Measurements from ENCODE around the gene AKT1.

Gene AKT1

DNA sequence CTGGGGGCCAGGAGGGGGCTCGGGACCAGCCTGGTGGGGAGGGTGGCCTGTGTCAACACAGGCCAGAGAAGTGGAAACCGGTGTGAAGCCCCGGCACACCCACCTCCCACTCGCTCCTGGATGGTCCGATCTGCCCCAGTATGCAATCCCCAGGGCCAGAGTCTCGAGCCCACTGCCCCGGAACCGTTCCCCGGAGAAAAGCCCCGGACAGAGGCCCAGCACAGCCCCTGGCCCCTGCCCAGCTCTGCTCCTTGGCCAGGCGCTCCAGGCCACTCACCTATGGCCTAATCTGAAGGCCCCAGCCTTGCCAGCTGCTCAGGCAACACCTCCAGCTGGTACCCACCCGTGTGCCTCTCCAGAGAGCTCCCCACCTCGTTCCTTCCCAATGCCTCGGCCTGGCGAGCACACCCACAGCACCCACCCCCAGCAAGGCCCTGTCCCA is 17.7 kb downstream of the AKT1 start:
- no peak overlapping the region for H3K4me3 ChIP-seq (ENCODE audit: low read depth, low read length)
- TF ChIP-seq, protein P1, sequence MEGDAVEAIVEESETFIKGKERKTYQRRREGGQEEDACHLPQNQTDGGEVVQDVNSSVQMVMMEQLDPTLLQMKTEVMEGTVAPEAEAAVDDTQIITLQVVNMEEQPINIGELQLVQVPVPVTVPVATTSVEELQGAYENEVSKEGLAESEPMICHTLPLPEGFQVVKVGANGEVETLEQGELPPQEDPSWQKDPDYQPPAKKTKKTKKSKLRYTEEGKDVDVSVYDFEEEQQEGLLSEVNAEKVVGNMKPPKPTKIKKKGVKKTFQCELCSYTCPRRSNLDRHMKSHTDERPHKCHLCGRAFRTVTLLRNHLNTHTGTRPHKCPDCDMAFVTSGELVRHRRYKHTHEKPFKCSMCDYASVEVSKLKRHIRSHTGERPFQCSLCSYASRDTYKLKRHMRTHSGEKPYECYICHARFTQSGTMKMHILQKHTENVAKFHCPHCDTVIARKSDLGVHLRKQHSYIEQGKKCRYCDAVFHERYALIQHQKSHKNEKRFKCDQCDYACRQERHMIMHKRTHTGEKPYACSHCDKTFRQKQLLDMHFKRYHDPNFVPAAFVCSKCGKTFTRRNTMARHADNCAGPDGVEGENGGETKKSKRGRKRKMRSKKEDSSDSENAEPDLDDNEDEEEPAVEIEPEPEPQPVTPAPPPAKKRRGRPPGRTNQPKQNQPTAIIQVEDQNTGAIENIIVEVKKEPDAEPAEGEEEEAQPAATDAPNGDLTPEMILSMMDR (IDR thresholded peaks at IDR 0.05; ENCODE audit: low read depth, low read length), result no peak

DNA sequence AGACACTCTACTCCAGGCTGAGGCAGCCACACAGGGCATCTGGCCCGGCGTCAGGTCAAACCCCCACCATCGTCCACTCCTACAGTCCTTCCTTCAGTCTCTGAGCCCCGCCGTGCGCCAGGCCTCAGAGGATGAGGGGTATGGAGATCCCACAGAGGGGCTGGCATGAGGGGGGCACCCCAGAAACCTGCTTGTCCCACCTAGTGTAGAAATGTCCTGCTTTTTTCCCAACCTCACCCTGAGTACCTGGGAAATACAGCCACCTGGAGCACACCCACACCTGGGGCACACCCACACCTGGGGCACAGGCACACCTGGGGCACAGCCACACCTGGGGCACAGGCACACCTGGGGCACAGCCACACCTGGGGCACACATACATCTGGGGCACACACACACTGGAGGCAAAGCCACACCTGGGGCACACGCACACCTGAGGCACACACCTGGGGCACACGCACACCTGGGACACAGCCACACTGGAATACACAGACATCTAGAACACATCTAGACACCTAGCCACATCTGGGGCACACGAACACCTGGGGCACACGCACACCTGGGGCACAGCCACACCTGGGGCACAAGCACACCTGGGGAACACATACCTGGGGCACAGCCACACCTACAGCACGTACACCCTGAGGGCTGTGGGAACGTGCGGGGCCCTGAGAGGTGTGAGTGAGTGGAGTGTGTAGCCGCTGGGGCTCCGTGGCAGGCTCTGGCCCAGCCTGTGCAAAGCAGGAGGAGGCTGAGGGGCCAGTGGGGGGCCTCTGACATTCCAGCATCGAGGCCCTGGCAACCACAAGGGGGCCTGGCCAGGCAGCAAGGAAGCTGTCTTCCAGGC is 18.4 kb downstream of the AKT1 start:
- TF ChIP-seq, protein P1 (IDR thresholded peaks at IDR 0.05; ENCODE audit: low read depth, low read length), result no peak

DNA sequence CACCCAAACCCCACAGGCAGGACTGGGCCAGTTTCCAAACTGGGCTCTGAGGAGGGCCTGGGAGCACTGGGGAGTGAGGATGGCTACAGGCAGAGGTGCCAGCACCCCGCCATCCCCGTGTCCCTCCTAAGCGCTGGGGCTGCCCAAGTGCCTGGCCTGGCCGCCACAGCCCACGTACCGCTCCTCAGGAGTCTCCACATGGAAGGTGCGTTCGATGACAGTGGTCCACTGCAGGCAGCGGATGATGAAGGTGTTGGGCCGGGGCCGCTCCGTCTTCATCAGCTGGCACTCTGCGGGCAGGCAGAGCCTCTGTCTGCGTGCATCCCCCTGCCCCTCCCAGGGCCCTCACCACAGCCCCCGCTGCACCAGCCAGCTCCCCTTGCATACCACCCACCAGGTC is 19.1 kb downstream of the AKT1 start:
- no peak overlapping the region for H3K4me3 ChIP-seq (ENCODE audit: low read depth, low read length)
- TF ChIP-seq, protein P1 (IDR thresholded peaks at IDR 0.05; ENCODE audit: low read depth, low read length), result no peak

More for the DNA sequence above, 18.4 kb downstream of the AKT1 start:
- H3K4me3 ChIP-seq (ENCODE audit: low read depth, low read length), result no peak overlapping the region

DNA sequence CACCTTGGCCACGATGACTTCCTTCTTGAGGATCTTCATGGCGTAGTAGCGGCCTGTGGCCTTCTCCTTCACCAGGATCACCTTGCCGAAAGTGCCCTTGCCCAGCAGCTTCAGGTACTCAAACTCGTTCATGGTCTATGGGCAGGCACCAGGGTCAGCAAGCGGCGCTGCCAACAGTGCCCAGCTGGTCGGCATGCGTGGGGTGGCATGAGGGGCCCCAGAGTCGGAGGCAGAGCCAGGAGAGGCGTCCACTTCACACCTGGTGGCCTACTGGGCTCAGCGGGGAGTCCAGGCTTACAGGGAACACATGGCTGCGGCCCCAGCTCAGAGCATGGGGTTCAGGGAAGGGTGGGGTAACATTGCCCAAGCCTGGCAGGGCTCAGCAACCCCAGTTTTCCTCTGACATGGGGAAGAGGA is 20.5 kb downstream of the AKT1 start:
- H3K4me3 ChIP-seq (ENCODE audit: low read depth, low read length), result no peak overlapping the region
- TF ChIP-seq, protein P1 (IDR thresholded peaks at IDR 0.05; ENCODE audit: low read depth, low read length), result no peak

DNA sequence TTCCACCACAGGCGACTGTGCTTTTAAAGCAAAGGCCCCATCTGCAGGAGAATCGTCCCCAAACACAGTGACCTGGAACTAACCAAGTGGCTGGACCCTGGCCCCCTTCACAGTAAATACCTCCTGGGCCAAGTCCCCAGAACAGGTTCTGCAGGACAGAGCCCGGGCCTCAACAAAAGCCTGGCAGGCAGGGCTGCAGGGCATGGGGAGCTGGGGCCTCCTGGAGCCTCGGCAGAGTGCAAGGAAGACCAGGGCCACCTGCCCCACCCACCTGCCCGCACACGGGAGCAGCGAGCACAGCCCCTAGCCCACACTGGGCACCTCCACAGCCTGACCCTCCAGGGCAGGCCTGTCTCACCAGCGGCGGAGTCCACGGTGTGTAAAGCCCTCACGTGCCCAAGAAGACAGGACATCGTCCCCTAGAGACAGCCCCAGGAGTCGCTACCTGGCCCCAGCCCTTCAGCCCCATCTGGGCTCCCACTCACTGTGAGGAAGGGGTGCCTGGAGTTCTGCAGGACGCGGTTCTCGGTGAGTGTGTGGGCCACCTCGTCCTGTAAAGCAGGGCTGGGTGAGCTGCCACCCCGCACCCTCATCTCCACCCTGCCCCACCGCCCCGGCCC is 21.0 kb downstream of the AKT1 start:
- H3K4me3 ChIP-seq (ENCODE audit: low read depth, low read length), result no peak overlapping the region
- TF ChIP-seq, protein P1 (IDR thresholded peaks at IDR 0.05; ENCODE audit: low read depth, low read length), result no peak

DNA sequence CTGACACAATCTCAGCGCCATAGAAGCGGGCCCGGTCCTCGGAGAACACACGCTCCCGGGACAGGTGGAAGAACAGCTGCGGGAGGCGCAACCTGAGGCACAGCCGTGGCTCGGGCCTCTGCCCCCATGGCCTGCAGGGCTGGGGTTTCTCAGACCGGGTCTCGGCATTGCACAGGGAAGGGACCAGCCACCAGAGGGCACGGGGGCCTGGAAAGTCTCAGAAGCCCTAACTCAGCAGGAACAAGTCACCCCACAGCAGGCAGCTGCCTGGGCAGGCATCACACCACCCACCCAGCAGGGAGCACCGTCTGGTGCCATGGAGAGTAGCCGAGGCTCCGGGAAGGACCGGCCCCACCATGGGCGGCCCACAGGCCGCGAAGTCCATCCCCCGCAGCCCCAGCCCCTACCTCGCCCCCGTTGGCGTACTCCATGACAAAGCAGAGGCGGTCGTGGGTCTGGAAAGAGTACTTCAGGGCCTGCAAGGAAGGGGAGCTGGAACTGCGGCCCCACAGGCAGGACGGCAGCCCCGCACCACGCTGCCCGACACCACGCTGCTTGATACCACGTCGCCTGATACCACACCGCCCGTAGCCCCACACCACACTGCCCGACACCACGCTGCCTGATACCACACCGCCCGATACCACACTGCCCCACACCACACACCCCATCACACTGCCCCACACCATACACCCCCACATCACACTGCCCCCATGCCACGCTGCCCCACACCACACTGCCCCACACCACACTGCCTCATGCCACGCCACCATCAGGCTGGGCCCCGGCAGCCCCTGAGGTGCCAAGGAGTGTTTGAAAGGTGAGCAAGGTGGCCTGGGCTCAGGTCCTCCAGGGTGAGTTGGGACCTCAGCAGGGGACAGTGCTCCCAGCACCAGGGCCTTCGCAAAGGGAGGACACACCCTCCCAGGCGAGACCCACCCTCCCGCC is 21.8 kb downstream of the AKT1 start:
- no peak overlapping the region for H3K4me3 ChIP-seq (ENCODE audit: low read depth, low read length)

More for the DNA sequence above, 21.8 kb downstream of the AKT1 start:
- TF ChIP-seq, protein P1 (IDR thresholded peaks at IDR 0.05; ENCODE audit: low read depth, low read length), result no peak

All from WI38 (cell line).